ENCODE measurements around the gene TSPAN16. TPM values are rescaled to one million over a fixed set of nuclear protein-coding genes. Genes with fewer than 3 reads are reported as not detected.
A peak's percentile ranks its signal among the peaks of the same experiment; 100 is the strongest.

The TSPAN16 gene
- total RNA-seq, 1 donor from 2014 or later = not detected

DNA sequence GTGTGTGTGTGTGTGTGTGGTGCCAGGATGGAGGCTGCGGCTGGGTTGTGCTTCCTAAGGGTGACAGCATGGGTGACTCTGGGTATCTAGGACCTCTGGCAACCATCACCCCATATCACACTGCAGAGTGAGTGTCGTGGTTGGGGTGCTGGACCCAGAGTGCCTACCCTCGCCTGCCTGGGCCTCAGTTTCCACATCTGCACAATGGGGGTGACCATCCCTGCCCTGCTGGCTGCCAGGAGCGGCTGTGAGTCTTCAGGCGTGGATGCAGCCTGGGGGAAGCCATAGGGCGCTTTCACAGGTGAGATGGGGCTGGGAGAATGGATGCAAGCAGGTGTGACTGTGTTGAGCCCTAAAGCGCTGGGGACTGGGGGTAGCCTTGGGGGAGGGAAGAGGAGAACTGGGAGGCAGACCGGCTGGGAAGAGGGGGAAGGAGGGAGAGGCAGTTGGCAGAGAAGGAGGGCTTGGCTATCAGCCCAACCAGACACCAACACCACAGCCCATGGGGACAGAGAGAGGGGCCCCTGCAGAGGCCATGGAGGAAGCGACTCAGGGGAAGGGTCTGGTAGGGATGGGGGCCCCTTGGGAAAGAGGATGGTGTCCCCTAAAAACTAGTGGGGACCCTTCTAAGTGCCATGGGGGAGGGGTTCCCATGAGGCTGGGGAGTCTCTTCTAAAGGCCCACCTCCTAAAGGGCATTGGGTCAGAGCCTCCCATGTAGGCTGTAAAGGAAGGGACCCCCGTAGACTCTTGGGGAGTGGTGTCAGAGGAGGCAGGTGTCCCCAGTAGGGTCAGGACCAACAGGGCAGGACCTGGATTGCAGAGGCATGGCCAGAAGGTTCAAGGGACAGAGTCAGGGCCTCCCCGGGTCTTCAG, 61.0 kb downstream of the TSPAN16 start:
- peaks cover 37% of the 10 kb centered on the region for H4K20me1 ChIP-seq (ENCODE audit: insufficient read depth, low read length)
- no peak overlapping the region for H3K4me3 ChIP-seq (ENCODE audit: insufficient read depth, low read depth, low read length)
- Mint-ChIP-seq H3K36me3 (ENCODE audit: low read depth, unreplicated experiment) (peaks cover 16% of the 10 kb centered on the region), H3K4me1 (ENCODE audit: low read depth, unreplicated experiment) (peaks cover 4% of the 10 kb centered on the region), H3K27me3 (ENCODE audit: low read depth, unreplicated experiment) (peaks cover 8% of the 10 kb centered on the region), H3K4me3 (ENCODE audit: unreplicated experiment) (peak overlapping the region; percentile 91), H3K27ac (ENCODE audit: unreplicated experiment) (no peak overlapping the region), H3K9me3 (ENCODE audit: unreplicated experiment) (peaks cover 2% of the 10 kb centered on the region)
- TF ChIP-seq EZH2 (IDR thresholded peaks at IDR 0.05; ENCODE audit: insufficient read depth, low read length) = no peak
- TF ChIP-seq, protein P1, sequence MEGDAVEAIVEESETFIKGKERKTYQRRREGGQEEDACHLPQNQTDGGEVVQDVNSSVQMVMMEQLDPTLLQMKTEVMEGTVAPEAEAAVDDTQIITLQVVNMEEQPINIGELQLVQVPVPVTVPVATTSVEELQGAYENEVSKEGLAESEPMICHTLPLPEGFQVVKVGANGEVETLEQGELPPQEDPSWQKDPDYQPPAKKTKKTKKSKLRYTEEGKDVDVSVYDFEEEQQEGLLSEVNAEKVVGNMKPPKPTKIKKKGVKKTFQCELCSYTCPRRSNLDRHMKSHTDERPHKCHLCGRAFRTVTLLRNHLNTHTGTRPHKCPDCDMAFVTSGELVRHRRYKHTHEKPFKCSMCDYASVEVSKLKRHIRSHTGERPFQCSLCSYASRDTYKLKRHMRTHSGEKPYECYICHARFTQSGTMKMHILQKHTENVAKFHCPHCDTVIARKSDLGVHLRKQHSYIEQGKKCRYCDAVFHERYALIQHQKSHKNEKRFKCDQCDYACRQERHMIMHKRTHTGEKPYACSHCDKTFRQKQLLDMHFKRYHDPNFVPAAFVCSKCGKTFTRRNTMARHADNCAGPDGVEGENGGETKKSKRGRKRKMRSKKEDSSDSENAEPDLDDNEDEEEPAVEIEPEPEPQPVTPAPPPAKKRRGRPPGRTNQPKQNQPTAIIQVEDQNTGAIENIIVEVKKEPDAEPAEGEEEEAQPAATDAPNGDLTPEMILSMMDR (IDR thresholded peaks at IDR 0.05; ENCODE audit: insufficient read depth, low read depth, low read length) = no peak
- DNase-seq (ENCODE audit: low read depth) (no peak), FAIRE-seq (no peak)
- H3K36me3 ChIP-seq (ENCODE audit: insufficient read depth, low read length) = no peaks in the 10 kb centered on the region
- H3K9ac ChIP-seq (ENCODE audit: low read length) = no peak overlapping the region
- H3K4me1 ChIP-seq (ENCODE audit: insufficient read depth, low read length) = peaks cover 8% of the 10 kb centered on the region
- no peak overlapping the region for H3K27ac ChIP-seq (ENCODE audit: low read depth, low read length)
- H3K27me3 ChIP-seq (ENCODE audit: insufficient read depth, low read length) = no peaks in the 10 kb centered on the region
- peak overlapping the region; percentile 96 for H3K4me2 ChIP-seq (ENCODE audit: low read length)
- no peak overlapping the region for H2AFZ ChIP-seq (ENCODE audit: low read depth, low read length)
- no peaks in the 10 kb centered on the region for H3K9me3 ChIP-seq (ENCODE audit: insufficient read depth, low read depth, low read length)
- peaks cover 6% of the 10 kb centered on the region for H3K79me2 ChIP-seq (ENCODE audit: insufficient read depth, low read length)

DNA sequence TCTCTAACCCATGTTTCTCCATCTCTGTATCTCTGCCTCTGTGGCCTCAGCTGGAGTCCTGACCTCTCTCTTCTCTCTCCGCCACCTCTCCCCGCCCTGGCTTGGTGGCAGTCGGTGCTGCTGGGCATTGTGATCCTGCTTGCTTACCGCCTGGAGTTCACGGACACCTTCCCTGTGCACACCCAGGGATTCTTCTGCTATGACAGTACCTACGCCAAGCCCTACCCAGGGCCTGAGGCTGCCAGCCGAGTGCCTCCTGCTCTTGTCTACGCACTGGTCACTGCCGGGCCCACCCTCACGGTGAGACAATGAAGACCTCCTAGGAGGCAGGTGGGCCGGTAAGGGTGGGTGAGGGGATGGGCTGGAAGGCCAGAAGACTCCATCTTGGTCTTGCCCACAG, 63.5 kb downstream of the TSPAN16 start:
- Histone ChIP-seq H3K27me3 (ENCODE audit: insufficient read depth, low read length) (no peaks in the 10 kb centered on the region), H3K36me3 (ENCODE audit: insufficient read depth, low read length) (no peaks in the 10 kb centered on the region), H2AFZ (ENCODE audit: low read depth, low read length) (no peak overlapping the region), H3K9me3 (ENCODE audit: insufficient read depth, low read depth, low read length) (no peaks in the 10 kb centered on the region), H3K79me2 (ENCODE audit: insufficient read depth, low read length) (peaks cover 6% of the 10 kb centered on the region), H3K4me2 (ENCODE audit: low read length) (no peak overlapping the region), H3K4me1 (ENCODE audit: insufficient read depth, low read length) (peaks cover 8% of the 10 kb centered on the region), H3K9ac (ENCODE audit: low read length) (no peak overlapping the region), H3K4me3 (ENCODE audit: insufficient read depth, low read depth, low read length) (no peak overlapping the region), H3K27ac (ENCODE audit: low read depth, low read length) (no peak overlapping the region), H4K20me1 (ENCODE audit: insufficient read depth, low read length) (peaks cover 37% of the 10 kb centered on the region)
- peaks cover 2% of the 10 kb centered on the region for H3K9me3 Mint-ChIP-seq (ENCODE audit: unreplicated experiment)
- DNase-seq (ENCODE audit: low read depth) = no peak
- peaks cover 4% of the 10 kb centered on the region for H3K4me1 Mint-ChIP-seq (ENCODE audit: low read depth, unreplicated experiment)
- FAIRE-seq = no peak
- no peak overlapping the region for H3K27ac Mint-ChIP-seq (ENCODE audit: unreplicated experiment)
- H3K4me3 Mint-ChIP-seq (ENCODE audit: unreplicated experiment) = no peak overlapping the region
- TF ChIP-seq EZH2 (IDR thresholded peaks at IDR 0.05; ENCODE audit: insufficient read depth, low read length) = no peak
- TF ChIP-seq, protein P1 (IDR thresholded peaks at IDR 0.05; ENCODE audit: insufficient read depth, low read depth, low read length) = no peak
- peaks cover 20% of the 10 kb centered on the region for H3K36me3 Mint-ChIP-seq (ENCODE audit: low read depth, unreplicated experiment)
- peaks cover 8% of the 10 kb centered on the region for H3K27me3 Mint-ChIP-seq (ENCODE audit: low read depth, unreplicated experiment)
